ENCODE data around the gene ZXDB.
"Not testable (repeated sequence)": the region's sequence is repeated elsewhere in the genome, so short reads cannot be mapped to it uniquely, and the experiment has no call there.

Gene ZXDB

GRCh38 chrX:57591284-57592159 is at the start of gene ZXDB:
Gene ZXDB (plus strand): TSS chrX:57592011. CDS start chrX:57592049, 38 bp downstream.
- DNase-seq (ENCODE audit: low read depth, low spot score); H3K27ac ChIP-seq (ENCODE audit: low read length); H3K27me3 ChIP-seq (ENCODE audit: control insufficient read depth, insufficient read depth, low read length); H3K4me1 ChIP-seq (ENCODE audit: control insufficient read depth, insufficient read depth, low read length); H3K36me3 ChIP-seq (ENCODE audit: control insufficient read depth, insufficient read depth, low read length); H3K9me3 ChIP-seq (ENCODE audit: control insufficient read depth, insufficient read depth, low read length): not testable (repeated sequence)
- no CpG with 5 or more reads among the region's 39 CpGs for WGBS (ENCODE audit: insufficient coverage, insufficient read length)
- H3K4me3 ChIP-seq (ENCODE audit: low read length) = peak within 1 kb of the TSS; percentile 63; the same call in 1 of the 2 replicates

DNA sequence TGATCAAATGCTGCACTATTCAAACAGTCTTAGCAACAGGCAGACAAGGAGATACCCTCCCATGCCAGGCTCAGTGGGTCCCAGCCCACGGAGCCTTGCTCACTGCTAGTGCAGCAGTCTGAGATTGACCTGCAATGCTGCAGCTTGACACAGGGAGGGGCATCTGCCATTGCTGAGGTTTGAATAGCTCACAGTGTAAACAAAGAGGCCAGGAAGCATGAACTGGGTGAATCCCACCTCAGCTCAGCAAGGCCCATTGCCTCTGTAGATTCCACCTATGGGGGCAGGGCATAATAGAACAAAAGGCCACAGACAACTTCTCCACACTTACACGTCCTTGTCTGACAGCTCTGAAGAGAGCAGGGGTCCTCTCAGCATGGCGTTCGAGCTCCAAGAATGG is 26.6 kb upstream of the ZXDB start:
- no CpG with 5 or more reads among the region's 4 CpGs for WGBS (ENCODE audit: insufficient coverage, insufficient read length)
- no peaks in the 10 kb centered on the region for H3K4me1 ChIP-seq (ENCODE audit: control insufficient read depth, insufficient read depth, low read length)
- H3K27me3 ChIP-seq (ENCODE audit: control insufficient read depth, insufficient read depth, low read length) = no peaks in the 10 kb centered on the region
- no peak for DNase-seq (ENCODE audit: low read depth, low spot score)
- no peaks in the 10 kb centered on the region for H3K36me3 ChIP-seq (ENCODE audit: control insufficient read depth, insufficient read depth, low read length)
- no peak overlapping the region for H3K27ac ChIP-seq (ENCODE audit: low read length)
- no peak overlapping the region for H3K4me3 ChIP-seq (ENCODE audit: low read length)
- no peaks in the 10 kb centered on the region for H3K9me3 ChIP-seq (ENCODE audit: control insufficient read depth, insufficient read depth, low read length)

DNA sequence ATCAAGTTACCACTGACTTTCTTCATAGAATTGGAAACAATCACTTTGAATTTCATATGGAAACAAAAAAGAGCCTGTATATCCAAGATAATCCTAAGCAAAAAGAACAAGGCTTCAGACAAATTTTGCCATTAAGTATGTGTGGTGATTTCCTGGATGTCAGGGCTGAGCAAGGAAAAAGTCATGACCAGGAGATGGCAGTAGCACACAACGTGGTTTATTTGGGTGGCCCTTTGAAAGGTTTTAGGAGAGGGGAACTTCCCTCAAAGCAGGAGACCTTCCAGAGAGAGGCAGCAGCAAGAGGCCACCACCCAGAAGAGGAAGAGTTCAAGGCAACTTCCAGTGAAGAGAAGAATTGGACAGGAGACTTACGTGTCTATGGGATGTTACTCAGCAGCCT is 18.1 kb upstream of the ZXDB start:
- no CpG with 5 or more reads among the region's 2 CpGs for WGBS (ENCODE audit: insufficient coverage, insufficient read length)
- Histone ChIP-seq H3K36me3 (ENCODE audit: control insufficient read depth, insufficient read depth, low read length) (no peaks in the 10 kb centered on the region), H3K27me3 (ENCODE audit: control insufficient read depth, insufficient read depth, low read length) (no peaks in the 10 kb centered on the region), H3K9me3 (ENCODE audit: control insufficient read depth, insufficient read depth, low read length) (no peaks in the 10 kb centered on the region), H3K27ac (ENCODE audit: low read length) (no peak overlapping the region), H3K4me1 (ENCODE audit: control insufficient read depth, insufficient read depth, low read length) (no peaks in the 10 kb centered on the region), H3K4me3 (ENCODE audit: low read length) (no peak overlapping the region)
- no peak for DNase-seq (ENCODE audit: low read depth, low spot score)

GRCh38 chrX:57582948-57583347 is 8.9 kb upstream of the ZXDB start:
- not testable (repeated sequence) for H3K27ac ChIP-seq (ENCODE audit: low read length); H3K36me3 ChIP-seq (ENCODE audit: control insufficient read depth, insufficient read depth, low read length); H3K4me1 ChIP-seq (ENCODE audit: control insufficient read depth, insufficient read depth, low read length); DNase-seq (ENCODE audit: low read depth, low spot score); H3K4me3 ChIP-seq (ENCODE audit: low read length); H3K9me3 ChIP-seq (ENCODE audit: control insufficient read depth, insufficient read depth, low read length); H3K27me3 ChIP-seq (ENCODE audit: control insufficient read depth, insufficient read depth, low read length)
- WGBS (ENCODE audit: insufficient coverage, insufficient read length) = no CpG with 5 or more reads among the region's 9 CpGs

DNA sequence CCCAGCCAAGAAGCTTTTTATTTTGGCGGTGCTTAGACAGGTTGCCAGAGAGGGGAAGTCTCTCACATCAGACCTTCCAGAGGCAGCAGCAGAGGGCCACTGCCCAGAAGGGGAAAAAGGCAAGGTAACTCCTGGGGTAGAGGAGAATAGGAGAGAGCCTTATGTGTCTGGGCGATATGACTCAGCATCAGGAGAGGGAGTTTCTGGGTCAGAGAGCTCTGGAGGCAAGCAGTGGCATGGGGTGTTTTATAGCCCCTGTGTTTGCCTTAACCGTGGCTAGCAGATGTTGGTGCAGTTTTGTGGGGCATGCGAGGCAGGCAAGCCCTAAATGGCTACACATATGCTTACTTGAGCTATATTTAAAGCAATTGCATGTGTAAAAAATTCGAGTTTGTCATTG is 8.3 kb upstream of the ZXDB start:
- Histone ChIP-seq H3K4me1 (ENCODE audit: control insufficient read depth, insufficient read depth, low read length) (no peaks in the 10 kb centered on the region), H3K27ac (ENCODE audit: low read length) (no peak overlapping the region), H3K4me3 (ENCODE audit: low read length) (no peak overlapping the region), H3K36me3 (ENCODE audit: control insufficient read depth, insufficient read depth, low read length) (no peaks in the 10 kb centered on the region), H3K27me3 (ENCODE audit: control insufficient read depth, insufficient read depth, low read length) (no peaks in the 10 kb centered on the region), H3K9me3 (ENCODE audit: control insufficient read depth, insufficient read depth, low read length) (no peaks in the 10 kb centered on the region)
- DNase-seq (ENCODE audit: low read depth, low spot score) = no peak
- WGBS (ENCODE audit: insufficient coverage, insufficient read length) = no CpG with 5 or more reads among the region's 5 CpGs

GRCh38 chrX:57586360-57586759 is 5.5 kb upstream of the ZXDB start:
- Histone ChIP-seq H3K27ac (ENCODE audit: low read length) (no peak overlapping the region), H3K4me3 (ENCODE audit: low read length) (no peak overlapping the region), H3K9me3 (ENCODE audit: control insufficient read depth, insufficient read depth, low read length) (no peaks in the 10 kb centered on the region), H3K36me3 (ENCODE audit: control insufficient read depth, insufficient read depth, low read length) (no peaks in the 10 kb centered on the region), H3K4me1 (ENCODE audit: control insufficient read depth, insufficient read depth, low read length) (no peaks in the 10 kb centered on the region), H3K27me3 (ENCODE audit: control insufficient read depth, insufficient read depth, low read length) (no peaks in the 10 kb centered on the region)
- no CpG with 5 or more reads among the region's 4 CpGs for WGBS (ENCODE audit: insufficient coverage, insufficient read length)
- DNase-seq (ENCODE audit: low read depth, low spot score) = no peak

DNA sequence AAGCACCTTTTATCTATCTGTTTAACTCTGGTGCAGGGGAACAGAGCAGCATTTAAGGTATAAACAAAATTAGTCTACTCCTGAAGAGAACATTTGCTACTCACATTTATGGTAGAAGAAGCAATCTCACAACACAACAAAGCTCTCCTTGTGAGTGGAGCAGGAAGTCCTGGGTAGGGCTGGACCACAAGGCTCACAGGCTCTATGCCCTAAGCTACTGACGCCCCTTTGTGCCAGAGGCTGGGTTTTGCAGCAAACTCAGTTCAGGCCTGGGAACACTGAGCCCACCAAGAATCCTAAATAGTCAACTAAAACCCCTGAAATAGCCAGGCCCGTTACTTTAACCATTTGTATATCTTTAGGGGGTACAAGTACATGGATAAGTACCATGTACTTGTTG is 4.7 kb upstream of the ZXDB start:
- no CpG with 5 or more reads among the region's 2 CpGs for WGBS (ENCODE audit: insufficient coverage, insufficient read length)
- Histone ChIP-seq H3K27ac (ENCODE audit: low read length) (no peak overlapping the region), H3K4me3 (ENCODE audit: low read length) (no peak overlapping the region), H3K9me3 (ENCODE audit: control insufficient read depth, insufficient read depth, low read length) (no peaks in the 10 kb centered on the region), H3K27me3 (ENCODE audit: control insufficient read depth, insufficient read depth, low read length) (no peaks in the 10 kb centered on the region), H3K36me3 (ENCODE audit: control insufficient read depth, insufficient read depth, low read length) (no peaks in the 10 kb centered on the region), H3K4me1 (ENCODE audit: control insufficient read depth, insufficient read depth, low read length) (no peaks in the 10 kb centered on the region)
- DNase-seq (ENCODE audit: low read depth, low spot score) = no peak

DNA sequence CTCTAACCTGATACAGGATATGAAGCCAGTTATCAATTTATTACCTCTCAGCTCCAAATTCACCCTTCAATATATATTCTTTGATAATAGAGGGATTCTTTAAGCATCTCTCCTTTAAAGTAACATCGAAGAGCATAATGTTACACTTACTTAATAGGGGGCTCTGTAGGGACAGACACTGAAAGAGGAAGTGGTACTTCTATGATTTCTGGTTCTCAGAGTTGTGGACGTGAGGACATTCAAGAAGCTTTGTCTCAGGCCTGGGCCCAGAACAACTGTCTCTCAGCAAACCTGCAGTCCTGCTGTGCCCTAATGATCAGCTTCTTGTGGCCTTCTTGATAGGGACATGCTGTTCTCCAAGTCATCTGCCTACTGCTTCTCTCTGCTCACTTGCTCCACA is 4.2 kb upstream of the ZXDB start:
- H3K4me3 ChIP-seq (ENCODE audit: low read length) = no peak overlapping the region
- no peaks in the 10 kb centered on the region for H3K9me3 ChIP-seq (ENCODE audit: control insufficient read depth, insufficient read depth, low read length)
- H3K36me3 ChIP-seq (ENCODE audit: control insufficient read depth, insufficient read depth, low read length) = no peaks in the 10 kb centered on the region
- no CpG with 5 or more reads among the region's 2 CpGs for WGBS (ENCODE audit: insufficient coverage, insufficient read length)
- H3K27ac ChIP-seq (ENCODE audit: low read length) = no peak overlapping the region
- no peaks in the 10 kb centered on the region for H3K27me3 ChIP-seq (ENCODE audit: control insufficient read depth, insufficient read depth, low read length)
- no peak for DNase-seq (ENCODE audit: low read depth, low spot score)
- H3K4me1 ChIP-seq (ENCODE audit: control insufficient read depth, insufficient read depth, low read length) = no peaks in the 10 kb centered on the region

DNA sequence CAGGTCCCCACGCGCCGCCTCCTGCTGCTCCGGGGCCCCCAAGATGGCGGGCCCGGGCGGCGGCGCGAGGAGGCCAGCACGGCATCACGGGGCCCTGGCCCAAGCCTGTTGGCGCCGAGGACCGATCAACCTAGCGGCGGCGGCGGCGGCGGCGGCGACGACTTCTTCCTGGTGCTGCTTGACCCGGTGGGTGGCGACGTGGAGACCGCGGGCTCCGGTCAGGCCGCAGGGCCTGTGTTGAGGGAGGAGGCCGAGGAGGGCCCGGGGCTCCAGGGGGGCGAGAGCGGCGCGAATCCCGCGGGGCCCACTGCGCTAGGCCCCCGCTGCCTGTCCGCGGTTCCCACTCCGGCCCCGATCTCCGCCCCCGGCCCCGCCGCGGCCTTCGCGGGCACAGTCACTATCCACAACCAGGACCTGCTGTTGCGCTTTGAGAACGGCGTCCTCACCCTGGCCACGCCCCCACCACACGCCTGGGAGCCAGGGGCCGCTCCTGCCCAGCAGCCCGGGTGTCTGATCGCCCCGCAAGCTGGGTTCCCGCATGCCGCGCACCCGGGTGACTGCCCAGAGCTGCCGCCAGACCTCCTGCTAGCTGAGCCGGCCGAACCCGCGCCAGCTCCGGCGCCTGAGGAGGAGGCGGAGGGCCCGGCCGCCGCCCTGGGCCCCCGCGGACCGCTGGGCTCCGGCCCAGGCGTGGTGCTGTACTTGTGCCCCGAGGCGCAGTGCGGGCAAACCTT is 516 bp downstream of the ZXDB start:
- not testable (repeated sequence) for H3K27me3 ChIP-seq (ENCODE audit: control insufficient read depth, insufficient read depth, low read length); H3K9me3 ChIP-seq (ENCODE audit: control insufficient read depth, insufficient read depth, low read length); H3K27ac ChIP-seq (ENCODE audit: low read length); H3K36me3 ChIP-seq (ENCODE audit: control insufficient read depth, insufficient read depth, low read length); H3K4me1 ChIP-seq (ENCODE audit: control insufficient read depth, insufficient read depth, low read length); DNase-seq (ENCODE audit: low read depth, low spot score)
- peak overlapping the region; percentile 63; the same call in 1 of the 2 replicates for H3K4me3 ChIP-seq (ENCODE audit: low read length)
- WGBS (ENCODE audit: insufficient coverage, insufficient read length) = no CpG with 5 or more reads among the region's 84 CpGs

DNA sequence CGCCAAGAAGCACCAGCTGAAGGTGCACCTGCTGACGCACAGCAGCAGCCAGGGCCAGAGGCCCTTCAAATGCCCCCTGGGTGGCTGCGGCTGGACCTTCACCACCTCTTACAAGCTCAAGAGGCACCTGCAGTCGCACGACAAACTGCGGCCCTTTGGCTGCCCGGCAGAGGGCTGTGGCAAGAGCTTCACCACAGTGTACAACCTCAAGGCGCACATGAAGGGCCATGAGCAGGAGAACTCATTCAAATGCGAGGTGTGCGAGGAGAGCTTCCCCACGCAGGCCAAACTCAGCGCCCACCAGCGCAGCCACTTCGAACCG is 1.0 kb downstream of the ZXDB start:
- H3K9me3 ChIP-seq (ENCODE audit: control insufficient read depth, insufficient read depth, low read length); H3K27me3 ChIP-seq (ENCODE audit: control insufficient read depth, insufficient read depth, low read length); H3K27ac ChIP-seq (ENCODE audit: low read length); H3K36me3 ChIP-seq (ENCODE audit: control insufficient read depth, insufficient read depth, low read length); DNase-seq (ENCODE audit: low read depth, low spot score); H3K4me1 ChIP-seq (ENCODE audit: control insufficient read depth, insufficient read depth, low read length): not testable (repeated sequence)
- no CpG with 5 or more reads among the region's 15 CpGs for WGBS (ENCODE audit: insufficient coverage, insufficient read length)
- peak overlapping the region; percentile 63; the same call in 1 of the 2 replicates for H3K4me3 ChIP-seq (ENCODE audit: low read length)

All from iPS DF 6.9 (cell line).